ENCODE measurements around the gene LRRC8E. TPM values are rescaled to one million over a fixed set of nuclear protein-coding genes. Genes with fewer than 3 reads are reported as not detected.

The LRRC8E gene
- total and polyA plus RNA-seq, 2 of the 8 experiments (the other 6 are each of a cell fraction or from before 2014, with no cell fraction given), result 2.7 to 2.9 TPM

DNA sequence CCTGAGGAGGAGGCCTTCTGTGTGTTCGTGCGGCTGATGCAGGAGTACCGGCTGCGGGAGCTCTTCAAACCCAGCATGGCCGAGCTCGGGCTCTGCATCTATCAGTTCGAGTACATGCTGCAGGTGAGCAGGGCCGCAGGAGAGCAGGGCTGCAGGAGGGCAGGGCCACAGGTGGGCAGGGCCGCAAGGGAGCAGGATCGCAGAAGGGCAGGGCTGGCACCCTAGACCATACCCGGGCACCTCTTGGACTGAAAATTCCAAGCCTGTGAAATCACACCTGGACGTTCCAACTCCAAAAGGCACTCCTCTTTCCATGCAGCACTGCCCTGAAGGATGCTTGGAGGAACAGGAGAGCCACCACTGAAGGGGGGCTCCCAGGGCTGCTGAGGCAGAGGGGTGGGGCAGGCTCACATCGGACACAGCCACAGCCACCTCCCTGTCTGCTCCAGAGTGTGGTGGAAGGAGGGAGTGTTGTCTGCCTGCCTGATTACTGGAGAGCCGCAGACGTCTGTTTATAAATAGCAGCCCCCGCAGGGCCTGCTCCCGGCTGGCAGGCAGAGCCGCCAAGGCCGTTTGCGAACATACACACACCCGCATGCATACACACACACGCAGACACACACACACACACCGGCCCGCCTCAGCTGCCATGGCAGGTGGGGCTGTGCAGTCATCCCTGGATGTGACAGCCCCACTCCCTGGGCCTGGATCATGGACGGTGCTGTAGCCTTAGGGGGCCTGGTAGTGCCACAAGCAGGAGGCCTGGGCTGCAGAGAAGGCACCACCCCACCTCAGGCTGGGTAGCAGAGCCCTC, 38.1 kb upstream of the LRRC8E start:
- Histone ChIP-seq H3K14ac (ENCODE audit: insufficient read length) (no peak overlapping the region), H3K4me2 (ENCODE audit: insufficient read depth in 1 of 2, low read depth in 2 of 2, low read length in 2 of 2) (no peak overlapping the region), H3K9ac (replicated peaks in 1 of 4; ENCODE audit: extremely low read depth in 1 of 4, low read depth in 3 of 4, low read length in 3 of 4) (no peak overlapping the region), H3K23me2 (ENCODE audit: low read depth, low read length) (0 out of 2 replicates have a peak, but pooled peaks cover 2% of the 10 kb centered on the region), H3K18ac (ENCODE audit: extremely low read depth, low read length) (no peak overlapping the region), H2AK5ac (ENCODE audit: low read depth, low read length) (no peak overlapping the region), H2BK120ac (replicated peaks; ENCODE audit: low read depth, low read length) (no peak overlapping the region), H4K91ac (replicated peaks; ENCODE audit: insufficient read length, low read length) (no peak overlapping the region), H3K79me1 (ENCODE audit: low read depth, low read length) (no peaks in the 10 kb centered on the region), H2BK20ac (ENCODE audit: low read length) (no peak overlapping the region), H3K27me3 (replicated peaks in 1 of 4; ENCODE audit: control insufficient read depth in 3 of 4, extremely low read depth in 1 of 4, insufficient read depth in 3 of 4, low read length in 3 of 4) (peaks cover 0 to 2% (median 0%) of the 10 kb centered on the region in 4 experiments; a peak in 1 of 7 replicates), H3K36me3 (ENCODE audit: control insufficient read depth in 2 of 4, insufficient read depth in 4 of 4, low read length in 3 of 4) (no peaks in the 10 kb centered on the region), H2BK12ac (ENCODE audit: low read depth, low read length) (no peak overlapping the region), H2BK15ac (ENCODE audit: low read length) (no peak overlapping the region), H2AFZ (ENCODE audit: low read length) (no peak overlapping the region), H4K5ac (ENCODE audit: insufficient read length, low read depth, low read length) (no peak overlapping the region), H3K4ac (replicated peaks; ENCODE audit: insufficient read length, low read depth, low read length) (no peak overlapping the region), H4K20me1 (replicated peaks in 1 of 2; ENCODE audit: control insufficient read depth in 1 of 2, insufficient read depth in 2 of 2, low read length in 2 of 2) (peaks cover 0 to 7% of the 10 kb centered on the region in 2 experiments), H3K4me3 (ENCODE audit: extremely low read depth in 1 of 4, insufficient read depth in 2 of 4, low read depth in 3 of 4, low read length in 4 of 4) (no peak overlapping the region), H3K27ac (ENCODE audit: low read depth, low read length) (no peak overlapping the region), H3K56ac (replicated peaks; ENCODE audit: insufficient read length, low read depth, low read length) (no peak overlapping the region), H3K23ac (ENCODE audit: insufficient read length) (no peak overlapping the region), H2BK5ac (ENCODE audit: low read depth, low read length) (no peak overlapping the region), H4K8ac (ENCODE audit: extremely low read depth, insufficient read depth, low read length) (no peak overlapping the region; the same call in 1 of the 2 replicates), H3K79me2 (ENCODE audit: control insufficient read depth in 1 of 2, insufficient read depth in 2 of 2, low read length in 2 of 2) (no peaks in the 10 kb centered on the region), H3K4me1 (replicated peaks in 1 of 4; ENCODE audit: control insufficient read depth in 3 of 4, insufficient read depth in 4 of 4, low read length in 3 of 4) (peaks cover 0 to 7% (median 3%) of the 10 kb centered on the region in 4 experiments; a peak in 5 of 7 replicates), H3K9me3 (ENCODE audit: insufficient read depth in 2 of 2, low read depth in 1 of 2, low read length in 1 of 2) (no peaks in the 10 kb centered on the region)
- 93% methylated on average over 21 of the region's 25 CpGs; no CpG with 5 or more reads in 1 of the 2 experiments for WGBS, 2 experiments (ENCODE audit: extremely low coverage in 1 of 2, insufficient coverage in 1 of 2, insufficient read length in 1 of 2, insufficient replicate concordance in 2 of 2, low coverage in 1 of 2, low lambda C conversion rate in 2 of 2, missing lambda C conversion rate in 1 of 2)
- DNase-seq (ENCODE audit: low read depth in 1 of 2, low spot score in 2 of 2), result no peak
- ChIA-PET CTCF (ENCODE audit: partially characterized antibody) (interaction anchor here (0.6 to 6.1 kb wide), 4 partner anchors 11 to 33 kb away, joined by 3 to 37 read pairs (median 6); no protein-coding TSS in a partner anchor), POLR2A (ENCODE audit: partially characterized antibody) (interaction anchor here (0.7 kb wide), 1 partner anchor 11 kb away, joined by 3 read pairs; no protein-coding TSS in a partner anchor)
- no peak for FAIRE-seq
- TF ChIP-seq KDM4A (IDR thresholded peaks at IDR 0.05; ENCODE audit: low read depth, low read length, severe bottlenecking), result no peak
- no peak for TF ChIP-seq EP300 (IDR thresholded peaks at IDR 0.05; ENCODE audit: borderline replicate concordance in 1 of 2, low read depth in 2 of 2, low read length in 2 of 2)
- TF ChIP-seq NANOG (IDR thresholded peaks at IDR 0.05; ENCODE audit: insufficient read depth, low read depth, low read length, poor library complexity, severe bottlenecking), result no peak

All from H1 (cell line).